ENCODE data around the gene TRMT10B. TPM values are rescaled to one million over a fixed set of nuclear protein-coding genes. Genes with fewer than 3 reads are reported as not detected.
A peak's percentile ranks its signal among the peaks of the same experiment; 100 is the strongest.
"Not testable (repeated sequence)": the region's sequence is repeated elsewhere in the genome, so short reads cannot be mapped to it uniquely, and the experiment has no call there.

Gene TRMT10B
- total RNA-seq, 6 experiments from 2014 or later, result 2.1 to 3.1 (median 2.6) TPM

DNA sequence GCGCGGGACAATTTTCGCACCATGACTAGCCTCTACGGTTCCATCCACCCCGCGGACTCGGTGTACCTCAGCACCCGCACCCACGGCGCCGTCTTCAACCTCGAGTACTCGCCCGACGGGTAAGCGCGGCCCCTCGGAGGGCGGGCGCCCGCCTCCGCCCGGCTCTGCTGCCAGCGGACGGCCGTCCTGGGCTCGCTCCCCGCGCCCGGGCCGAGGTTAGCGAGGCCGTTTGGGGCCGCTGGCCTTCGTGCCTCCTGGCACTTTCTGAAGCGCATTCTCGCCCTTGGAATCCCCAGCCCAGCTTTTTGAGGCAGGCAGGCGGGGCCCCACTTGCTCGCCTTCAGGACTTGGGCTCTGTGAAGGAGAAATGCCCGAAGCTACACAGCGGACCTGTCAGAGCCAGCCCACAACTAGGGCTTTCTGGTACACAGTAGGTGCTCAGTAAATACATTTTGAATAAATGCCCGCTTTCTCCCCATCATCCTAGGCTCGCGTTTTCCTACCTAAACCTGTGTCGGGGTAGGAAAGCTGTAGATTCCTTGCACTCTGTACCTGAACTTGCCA is 47.8 kb downstream of the TRMT10B start:
- Mint-ChIP-seq H3K27me3 (ENCODE audit: insufficient read depth) (no peaks in the 10 kb centered on the region; the same call in 1 of the 2 replicates), H3K36me3 (ENCODE audit: low read depth) (no peaks in the 10 kb centered on the region), H3K4me1 (ENCODE audit: low read depth) (peaks cover 29% of the 10 kb centered on the region), H3K9me3 (no peaks in the 10 kb centered on the region), H3K4me3 (peak overlapping the region; percentile 81), H3K27ac (peak overlapping the region; percentile 1)
- DNase-seq, result peak; percentile 10
- TF ChIP-seq, protein P1, sequence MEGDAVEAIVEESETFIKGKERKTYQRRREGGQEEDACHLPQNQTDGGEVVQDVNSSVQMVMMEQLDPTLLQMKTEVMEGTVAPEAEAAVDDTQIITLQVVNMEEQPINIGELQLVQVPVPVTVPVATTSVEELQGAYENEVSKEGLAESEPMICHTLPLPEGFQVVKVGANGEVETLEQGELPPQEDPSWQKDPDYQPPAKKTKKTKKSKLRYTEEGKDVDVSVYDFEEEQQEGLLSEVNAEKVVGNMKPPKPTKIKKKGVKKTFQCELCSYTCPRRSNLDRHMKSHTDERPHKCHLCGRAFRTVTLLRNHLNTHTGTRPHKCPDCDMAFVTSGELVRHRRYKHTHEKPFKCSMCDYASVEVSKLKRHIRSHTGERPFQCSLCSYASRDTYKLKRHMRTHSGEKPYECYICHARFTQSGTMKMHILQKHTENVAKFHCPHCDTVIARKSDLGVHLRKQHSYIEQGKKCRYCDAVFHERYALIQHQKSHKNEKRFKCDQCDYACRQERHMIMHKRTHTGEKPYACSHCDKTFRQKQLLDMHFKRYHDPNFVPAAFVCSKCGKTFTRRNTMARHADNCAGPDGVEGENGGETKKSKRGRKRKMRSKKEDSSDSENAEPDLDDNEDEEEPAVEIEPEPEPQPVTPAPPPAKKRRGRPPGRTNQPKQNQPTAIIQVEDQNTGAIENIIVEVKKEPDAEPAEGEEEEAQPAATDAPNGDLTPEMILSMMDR (IDR thresholded peaks at IDR 0.05), result no peak

DNA sequence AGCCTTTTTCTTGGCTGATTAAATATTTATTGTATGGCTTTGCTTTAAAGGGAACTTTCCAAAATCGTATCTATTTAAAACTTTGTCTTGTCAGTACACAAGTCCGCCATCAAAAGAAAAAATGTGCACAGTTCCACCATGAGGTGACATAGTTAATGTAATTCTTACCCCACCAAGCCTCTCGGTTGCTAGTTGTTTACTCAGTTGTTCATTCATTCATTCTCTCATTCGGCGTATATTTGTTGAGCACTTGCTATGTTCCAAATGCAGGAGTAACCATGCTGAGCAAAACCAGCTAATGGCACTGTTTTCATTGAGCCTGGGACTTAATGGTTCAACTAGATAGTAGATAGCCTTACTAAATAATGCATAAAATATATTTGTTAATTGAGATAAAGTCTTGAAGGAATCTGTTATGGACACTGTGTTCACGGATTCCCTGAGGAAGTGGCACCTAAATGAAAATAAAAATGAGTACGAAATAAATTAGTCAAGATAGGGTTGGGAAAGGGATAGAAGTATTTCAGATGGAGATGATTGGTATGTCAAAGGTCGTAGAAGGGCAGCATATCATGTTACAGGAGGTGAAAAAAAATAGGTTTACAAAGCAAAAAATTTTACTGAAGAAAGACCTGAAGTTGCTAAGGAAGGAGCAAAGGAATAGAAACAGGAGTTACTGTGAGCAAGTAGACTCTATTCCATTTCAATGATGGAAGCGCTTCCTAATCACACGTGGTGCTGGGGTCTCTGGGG is 48.5 kb downstream of the TRMT10B start:
- Mint-ChIP-seq H3K27me3 (ENCODE audit: insufficient read depth) (no peaks in the 10 kb centered on the region; the same call in 1 of the 2 replicates), H3K9me3 (no peaks in the 10 kb centered on the region), H3K36me3 (ENCODE audit: low read depth) (no peaks in the 10 kb centered on the region), H3K4me1 (ENCODE audit: low read depth) (peaks cover 29% of the 10 kb centered on the region), H3K27ac (peak overlapping the region; percentile 1), H3K4me3 (peak overlapping the region; percentile 81)
- DNase-seq, result no peak
- TF ChIP-seq, protein P1 (IDR thresholded peaks at IDR 0.05), result no peak

DNA sequence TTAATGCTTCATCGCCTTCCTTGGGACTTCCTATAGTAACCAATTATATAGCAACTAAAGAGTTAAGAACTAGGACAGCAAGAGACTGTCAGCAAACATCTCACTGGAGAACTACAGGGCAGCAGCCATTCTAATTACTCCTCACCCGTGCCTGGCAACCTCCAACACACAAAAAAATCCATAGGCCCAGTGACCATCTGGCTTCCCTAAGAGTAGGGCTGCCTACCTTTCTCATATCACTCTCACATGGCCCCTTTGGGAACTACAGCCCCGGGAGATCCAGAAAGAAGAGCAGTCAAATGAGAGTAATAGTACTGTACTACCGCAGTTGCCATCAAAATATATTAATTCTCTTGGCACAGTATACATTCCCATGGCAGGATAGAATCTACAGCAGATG is 52.7 kb downstream of the TRMT10B start:
- Mint-ChIP-seq H3K9me3 (no peaks in the 10 kb centered on the region), H3K4me1 (ENCODE audit: low read depth) (peaks cover 22% of the 10 kb centered on the region), H3K36me3 (ENCODE audit: low read depth) (peaks cover 1% of the 10 kb centered on the region; the same call in 1 of the 2 replicates), H3K27me3 (ENCODE audit: insufficient read depth) (no peaks in the 10 kb centered on the region; the same call in 1 of the 2 replicates), H3K27ac (no peak overlapping the region), H3K4me3 (no peak overlapping the region)
- no peak for DNase-seq
- TF ChIP-seq, protein P1 (IDR thresholded peaks at IDR 0.05), result no peak

DNA sequence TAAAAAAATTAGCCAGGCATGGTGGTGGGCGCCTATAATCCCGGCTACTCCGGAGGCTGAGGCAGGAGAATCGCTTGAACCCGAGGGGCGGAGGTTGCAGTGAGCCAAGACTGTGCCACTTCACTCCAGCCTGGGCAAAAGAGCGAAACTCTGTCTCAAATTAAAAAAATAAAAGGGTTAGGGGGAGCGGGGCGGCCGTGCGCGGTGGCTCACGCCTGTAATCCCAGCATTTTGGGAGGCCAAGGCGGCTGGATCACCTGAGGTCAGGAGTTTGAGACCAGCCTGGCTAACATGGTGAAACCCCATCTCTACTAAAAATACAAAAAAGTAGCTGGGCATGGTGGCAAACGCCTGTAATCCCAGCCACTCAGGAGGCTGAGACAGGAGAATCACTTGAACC is 56.1 kb downstream of the TRMT10B start:
- H3K4me3 Mint-ChIP-seq; DNase-seq; H3K27ac Mint-ChIP-seq; H3K27me3 Mint-ChIP-seq (ENCODE audit: insufficient read depth); H3K9me3 Mint-ChIP-seq: not testable (repeated sequence)
- Mint-ChIP-seq H3K36me3 (ENCODE audit: low read depth) (peaks cover 12% of the 10 kb centered on the region; the same call in 1 of the 2 replicates), H3K4me1 (ENCODE audit: low read depth) (peaks cover 12% of the 10 kb centered on the region; the same call in 1 of the 2 replicates)

DNA sequence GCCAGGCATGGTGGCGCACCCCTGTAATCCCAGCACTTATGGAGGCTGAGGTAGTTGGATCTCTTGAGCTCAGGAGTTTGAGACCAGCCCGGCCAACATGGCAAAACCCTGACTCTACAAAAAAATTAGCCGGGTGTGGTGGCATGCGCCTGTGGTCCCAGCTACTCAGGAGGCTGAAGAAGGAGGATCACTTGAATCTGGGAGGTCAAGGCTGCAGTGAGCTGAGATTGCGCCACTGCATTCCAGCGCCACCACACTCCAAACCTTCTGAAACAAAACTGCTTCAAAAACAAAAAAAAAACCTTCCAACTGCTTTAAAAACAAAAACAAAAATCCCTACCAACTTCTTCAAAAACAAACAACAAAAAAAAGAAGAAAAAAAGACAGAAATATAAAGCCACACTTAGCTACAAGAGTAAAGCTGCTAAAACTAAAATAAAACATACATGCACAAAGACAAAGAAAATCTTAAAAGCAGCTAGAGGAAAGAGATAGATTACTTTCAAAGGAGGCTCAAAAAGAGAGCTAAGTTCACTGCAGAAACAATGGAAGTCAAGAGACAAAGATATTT is 58.4 kb downstream of the TRMT10B start:
- no peak overlapping the region for H3K4me3 Mint-ChIP-seq
- TF ChIP-seq, protein P1 (IDR thresholded peaks at IDR 0.05), result no peak

More for the DNA sequence above, 58.4 kb downstream of the TRMT10B start:
- Mint-ChIP-seq H3K27me3 (ENCODE audit: insufficient read depth) (no peaks in the 10 kb centered on the region; the same call in 1 of the 2 replicates), H3K27ac (peak overlapping the region; percentile 0; the same call in 1 of the 2 replicates), H3K36me3 (ENCODE audit: low read depth) (peaks cover 12% of the 10 kb centered on the region; the same call in 1 of the 2 replicates), H3K9me3 (no peaks in the 10 kb centered on the region), H3K4me1 (ENCODE audit: low read depth) (peaks cover 12% of the 10 kb centered on the region; the same call in 1 of the 2 replicates)
- no peak for DNase-seq

Measured in HFFc6 (cell line).